IMR-90 (cell line): ENCODE data around the gene LINS1. TPM values are rescaled to one million over a fixed set of nuclear protein-coding genes. Genes with fewer than 3 reads are reported as not detected.

Experiments used
- ATAC-seq: fragments of 200-7000 bp; cut with Tn5 transposase; 2 replicates; pipeline ENCODE4 v1.9.1; 2020; ENCODE audit warnings: low read depth, mild to moderate bottlenecking, moderate library complexity
- BruUV-seq: library from RNA; stranded (reverse); fragments of 400-500 nt; replicated peaks from 2 replicates; lab custom pipeline; 2021; lab: Mats Ljungman, UMichigan
- CTCF ChIA-PET: fragments of 300-600 bp; formaldehyde crosslinking; extraction: SDS; loops from one replicate; lab custom pipeline; 2021; ENCODE audit warnings: antibody characterized with exemption; lab: Yijun Ruan, JAX
- POLR2A ChIA-PET: fragments of 300-600 bp; sonication (Branson Sonifier 250); formaldehyde crosslinking; loops from one replicate; lab custom pipeline; 2022; ENCODE audit warnings: antibody characterized with exemption; ENCODE audit not compliant: unreplicated experiment; lab: Charles Lee
- DNase-seq: peaks from one replicate; pipeline ENCODE4 v3.0.0; 2013
- H2AFZ ChIP-seq: replicated peaks from 2 replicates; pipeline ENCODE3; 2013; ENCODE audit warnings: low read length, mild to moderate bottlenecking; ENCODE audit not compliant: poor library complexity
- H2AK5ac ChIP-seq: 2 replicates; pipeline ENCODE4 v1.6.1; 2013; ENCODE audit warnings: low read depth, low read length, inconsistent platforms
- H2AK9ac ChIP-seq: replicated peaks from 2 replicates; pipeline ENCODE3; 2013; ENCODE audit warnings: mild to moderate bottlenecking, low read depth, low read length, moderate library complexity; ENCODE audit not compliant: poor library complexity
- H2BK120ac ChIP-seq: 2 replicates; pipeline ENCODE4 v1.6.1; 2013; ENCODE audit warnings: low read depth, low read length, inconsistent platforms
- H2BK15ac ChIP-seq: 3 replicates; pipeline ENCODE4 v1.6.1; 2013; ENCODE audit warnings: low read depth, low read length, inconsistent platforms
- H2BK20ac ChIP-seq: 2 replicates; pipeline ENCODE4 v1.6.1; 2013; ENCODE audit warnings: low read depth, mild to moderate bottlenecking, inconsistent platforms, low read length, moderate library complexity
- H2BK5ac ChIP-seq: 2 replicates; pipeline ENCODE4 v1.6.1; 2013; ENCODE audit warnings: mild to moderate bottlenecking, low read depth, low read length, inconsistent platforms; ENCODE audit not compliant: poor library complexity, severe bottlenecking
- H3K14ac ChIP-seq: replicated peaks from 2 replicates; pipeline ENCODE4 v1.6.1; 2013; ENCODE audit warnings: low read depth, low read length, inconsistent platforms
- H3K18ac ChIP-seq: 2 replicates; pipeline ENCODE4 v1.6.1; 2013; ENCODE audit warnings: low read depth, low read length, control low read depth
- H3K23ac ChIP-seq: 2 replicates; pipeline ENCODE4 v1.6.1; 2013; ENCODE audit warnings: low read depth, low read length, inconsistent platforms
- H3K27ac ChIP-seq: 2 replicates; pipeline ENCODE4 v1.5.1; 2013; ENCODE audit warnings: mild to moderate bottlenecking, control low read depth, low read length; ENCODE audit not compliant: insufficient read depth
- H3K27me3 ChIP-seq: 2 replicates; pipeline ENCODE4 v1.6.1; 2013; ENCODE audit warnings: low read length; ENCODE audit not compliant: control insufficient read depth, insufficient read depth
- H3K36me3 ChIP-seq: 2 replicates; pipeline ENCODE4 v1.6.1; 2013; ENCODE audit warnings: low read length, mixed read lengths; ENCODE audit not compliant: control insufficient read depth, insufficient read depth
- H3K4ac ChIP-seq: 2 replicates; pipeline ENCODE4 v1.6.1; 2013; ENCODE audit warnings: low read depth, low read length, inconsistent platforms
- H3K4me1 ChIP-seq: 2 replicates; pipeline ENCODE4 v1.6.1; 2013; ENCODE audit warnings: low read length, mixed read lengths; ENCODE audit not compliant: control insufficient read depth, insufficient read depth
- H3K4me2 ChIP-seq: 2 replicates; pipeline ENCODE4 v1.6.1; 2013; ENCODE audit warnings: low read depth, mild to moderate bottlenecking, control low read depth, low read length, moderate library complexity
- H3K4me3 ChIP-seq: 2 replicates; pipeline ENCODE4 v1.5.1; 2013; ENCODE audit warnings: low read depth, mild to moderate bottlenecking, control low read depth, low read length, moderate library complexity; ENCODE audit not compliant: insufficient read depth
- H3K56ac ChIP-seq: 2 replicates; pipeline ENCODE4 v1.6.1; 2013; ENCODE audit warnings: low read length, inconsistent platforms; ENCODE audit not compliant: insufficient read depth; ENCODE audit errors: extremely low read depth
- H3K79me1 ChIP-seq, 2 experiments: 2 replicates each; pipeline ENCODE4 v1.6.1; 2013; ENCODE audit warnings: low read length in 2 of 2, inconsistent platforms in 1 of 2, low read depth in 1 of 2
- H3K9ac ChIP-seq: 2 replicates; pipeline ENCODE4 v1.6.1; 2013; ENCODE audit warnings: low read depth, low read length, control low read depth
- H3K9me1 ChIP-seq: 2 replicates; pipeline ENCODE4 v1.6.1; 2013; ENCODE audit warnings: low read length, inconsistent platforms; ENCODE audit not compliant: insufficient read depth
- H3K9me3 ChIP-seq: 2 replicates; pipeline ENCODE4 v1.6.1; 2013; ENCODE audit warnings: low read length; ENCODE audit not compliant: control insufficient read depth, insufficient read depth
- H4K20me1 ChIP-seq: 2 replicates; pipeline ENCODE4 v1.6.1; 2013; ENCODE audit warnings: low read length, inconsistent platforms; ENCODE audit not compliant: insufficient read depth
- H4K5ac ChIP-seq: 2 replicates; pipeline ENCODE4 v1.6.1; 2013; ENCODE audit warnings: mild to moderate bottlenecking, low read depth, low read length, control low read depth
- H4K8ac ChIP-seq, 2 experiments: 2 replicates each; pipeline ENCODE4 v1.6.1; 2013; ENCODE audit warnings: low read depth in 2 of 2, low read length in 2 of 2, control low read depth in 1 of 2, inconsistent platforms in 1 of 2
- H4K91ac ChIP-seq: 2 replicates; pipeline ENCODE4 v1.6.1; 2013; ENCODE audit warnings: low read depth, low read length, inconsistent platforms; ENCODE audit not compliant: insufficient read depth
- MXI1 ChIP-seq: IDR thresholded peaks from 2 replicates; pipeline ENCODE4 v1.6.1; 2012; ENCODE audit warnings: low read depth, mild to moderate bottlenecking, low read length, moderate library complexity, borderline replicate concordance
- SMC3 ChIP-seq: fragments of 150-350 bp; IDR thresholded peaks from 2 replicates; pipeline ENCODE4 v1.6.1; 2016; ENCODE audit warnings: low read depth, mild to moderate bottlenecking, antibody characterized with exemption, low read length, moderate library complexity
- WGBS, 2 experiments: methylation state at CpG; one replicate each; pipeline versions ENCODE4 v1.1.5 to v1.1.7; 2013; ENCODE audit warnings: missing lambda C conversion rate in 2 of 2; ENCODE audit not compliant: insufficient read length in 1 of 2; ENCODE audit errors: extremely low coverage in 2 of 2; 5-methylcytosine and 5-hydroxymethylcytosine counted together
- dilution Hi-C: fragments of 300-500 bp; cut with HindIII; formaldehyde crosslinking; loops from one replicate; pipeline ENCODE4 v1.14.3; 2018; ENCODE audit warnings: low sequenced_read_pairs; ENCODE audit not compliant: unreplicated experiment
- in situ Hi-C: fragments of 300-500 bp; cut with MboI; formaldehyde crosslinking; loops from 3 replicates; pipeline ENCODE4 v1.14.3; 2019; ENCODE audit warnings: low sequenced_read_pairs, inconsistent platforms, mixed read lengths
- intact Hi-C: fragments of 100-400 bp; cut with micrococcal nuclease; formaldehyde crosslinking; loops from 2 replicates; pipeline ENCODE4 v1.10.0; 2022
- polyA plus RNA-seq, 3 experiments: library from polyadenylated mRNA; depleted of rRNA; stranded (reverse); fragments of >200 nt; gene quantifications; 2 replicates each; pipeline ENCODE4 v1.2.3, GENCODE V29; 2012; ENCODE audit warnings: low replicate concordance in 1 of 3
- total RNA-seq: library from RNA; depleted of rRNA; stranded (reverse); fragments of >200 nt; gene quantifications from 2 replicates; pipeline ENCODE4 v1.2.3, GENCODE V29; 2012
- TF ChIP-seq, protein P1 (sequence below): fragments of 150-350 bp; IDR thresholded peaks from 2 replicates; pipeline ENCODE4 v1.6.1; 2017; ENCODE audit warnings: mild to moderate bottlenecking, antibody characterized with exemption, low read length, low read depth

LINS1 gene
- total and polyA plus RNA-seq, 2 of the 4 experiments (the other 2 are of a cell fraction): 6.9 to 10.6 TPM

DNA sequence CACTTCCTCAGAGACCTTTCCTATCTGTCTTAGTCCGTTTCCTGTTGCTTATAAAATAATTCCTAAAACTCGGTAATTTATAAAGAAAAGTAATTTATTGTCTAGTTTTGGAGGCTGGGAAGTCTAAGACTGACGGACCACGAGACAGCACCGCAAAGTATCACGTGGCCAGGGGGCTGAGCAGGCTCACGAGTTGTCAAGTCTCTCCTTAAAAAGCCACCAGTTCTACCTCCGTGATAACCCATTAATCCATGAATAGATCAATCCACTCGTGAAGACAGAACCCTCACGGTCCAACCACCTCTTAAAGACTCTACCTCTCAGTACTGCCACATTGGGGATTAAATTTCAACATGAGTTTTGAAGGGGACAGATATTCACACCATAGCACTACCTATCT lies 821 bp downstream of the LINS1 start:
- H4K20me1 ChIP-seq: peaks cover 10% of the 10 kb centered on the region; the same call in 1 of the 2 replicates
- H3K27me3 ChIP-seq: no peaks in the 10 kb centered on the region
- H3K9me3 ChIP-seq: no peaks in the 10 kb centered on the region
- ChIA-PET CTCF (no interaction called here), POLR2A (no interaction called here)
- TF ChIP-seq, protein P1, sequence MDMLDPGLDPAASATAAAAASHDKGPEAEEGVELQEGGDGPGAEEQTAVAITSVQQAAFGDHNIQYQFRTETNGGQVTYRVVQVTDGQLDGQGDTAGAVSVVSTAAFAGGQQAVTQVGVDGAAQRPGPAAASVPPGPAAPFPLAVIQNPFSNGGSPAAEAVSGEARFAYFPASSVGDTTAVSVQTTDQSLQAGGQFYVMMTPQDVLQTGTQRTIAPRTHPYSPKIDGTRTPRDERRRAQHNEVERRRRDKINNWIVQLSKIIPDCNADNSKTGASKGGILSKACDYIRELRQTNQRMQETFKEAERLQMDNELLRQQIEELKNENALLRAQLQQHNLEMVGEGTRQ: peak; percentile 84
- TF ChIP-seq SMC3: no peak
- peak; percentile 63; the same call in 1 of the 2 replicates for TF ChIP-seq MXI1
- H3K56ac ChIP-seq: peak overlapping the region; percentile 48
- H2BK120ac ChIP-seq: no peak overlapping the region
- dilution Hi-C loops (no loop called here), in situ Hi-C loops (no loop called here), intact Hi-C loops (no loop called here)
- H4K5ac ChIP-seq: no peak overlapping the region
- H3K9me1 ChIP-seq: peaks cover 3% of the 10 kb centered on the region; the same call in 1 of the 2 replicates
- peak overlapping the region; percentile 61 for H3K4me2 ChIP-seq
- H3K4ac ChIP-seq: no peak overlapping the region
- H2AFZ ChIP-seq: peak overlapping the region; percentile 24
- H2BK20ac ChIP-seq: no peak overlapping the region
- H3K36me3 ChIP-seq: no peaks in the 10 kb centered on the region
- peak overlapping the region; percentile 60 to 82; a peak in 2 of 4 replicates for H4K8ac ChIP-seq
- H2BK5ac ChIP-seq: no peak overlapping the region
- WGBS, 2 experiments: no CpG with 5 or more reads among the region's 10 CpGs
- ATAC-seq (no peak), DNase-seq (no peak)
- H3K23ac ChIP-seq: peak overlapping the region; percentile 84; the same call in 1 of the 2 replicates
- peak overlapping the region; percentile 28; the same call in 1 of the 2 replicates for H3K14ac ChIP-seq
- no peak overlapping the region for H3K18ac ChIP-seq
- no peak overlapping the region for H2AK9ac ChIP-seq
- no peak overlapping the region for H2BK15ac ChIP-seq
- no peak overlapping the region for H2AK5ac ChIP-seq
- H4K91ac ChIP-seq: no peak overlapping the region
- BruUV-seq: no TSS peak
- peaks cover 17 to 51% of the 10 kb centered on the region in 2 experiments for H3K79me1 ChIP-seq
- H3K27ac ChIP-seq: no peak overlapping the region
- H3K9ac ChIP-seq: peak overlapping the region; percentile 86
- no peaks in the 10 kb centered on the region for H3K4me1 ChIP-seq
- peak overlapping the region; percentile 66 for H3K4me3 ChIP-seq
